Measurements from ENCODE around the gene C18orf32. TPM values are rescaled to one million over a fixed set of nuclear protein-coding genes. Genes with fewer than 3 reads are reported as not detected.
"Not testable (repeated sequence)": the region's sequence is repeated elsewhere in the genome, so short reads cannot be mapped to it uniquely, and the experiment has no call there.

The C18orf32 gene
- total RNA-seq, 2 donors from 2014 or later, result 37.1 to 56.6 TPM

GRCh38 chr18:49515516-49515915, 28.5 kb upstream of the C18orf32 start:
- Histone ChIP-seq H3K27me3 (replicated peaks; ENCODE audit: insufficient read depth) (no peaks in the 10 kb centered on the region), H3K4me1 (replicated peaks) (no peaks in the 10 kb centered on the region), H3K27ac (no peak overlapping the region), H3K36me3 (no peaks in the 10 kb centered on the region), H3K9me3 (no peaks in the 10 kb centered on the region), H3K4me3 (no peak overlapping the region)
- no peak for DNase-seq (ENCODE audit: low spot score)
- WGBS, result 86% methylated on average over 3 of the region's 3 CpGs
- intact Hi-C loops (cut with DNase I), result loop anchor here (10.0 kb wide), 1 partner anchor 119 kb away; no protein-coding TSS in a partner anchor
- TF ChIP-seq POLR2AphosphoS5 (IDR thresholded peaks at IDR 0.05) (no peak), CTCF (IDR thresholded peaks at IDR 0.05) (no peak), POLR2A (IDR thresholded peaks at IDR 0.05) (no peak)

GRCh38 chr18:49515003-49515402, 28.0 kb upstream of the C18orf32 start:
- WGBS, result 79% methylated on average over 5 of the region's 5 CpGs
- H3K4me1 ChIP-seq (replicated peaks); H3K36me3 ChIP-seq; H3K9me3 ChIP-seq; H3K27me3 ChIP-seq (replicated peaks; ENCODE audit: insufficient read depth); H3K27ac ChIP-seq; DNase-seq (ENCODE audit: low spot score); H3K4me3 ChIP-seq: not testable (repeated sequence)
- intact Hi-C loops (cut with DNase I), result loop anchor here (10.0 kb wide), 1 partner anchor 120 kb away; no protein-coding TSS in a partner anchor

GRCh38 chr18:49514577-49514976, 27.5 kb upstream of the C18orf32 start:
- TF ChIP-seq CTCF (IDR thresholded peaks at IDR 0.05) (no peak), POLR2AphosphoS5 (IDR thresholded peaks at IDR 0.05) (no peak), POLR2A (IDR thresholded peaks at IDR 0.05) (no peak)
- 63% methylated on average over 9 of the region's 9 CpGs for WGBS
- Histone ChIP-seq H3K4me1 (replicated peaks) (no peaks in the 10 kb centered on the region), H3K36me3 (no peaks in the 10 kb centered on the region), H3K27ac (no peak overlapping the region), H3K4me3 (no peak overlapping the region), H3K27me3 (replicated peaks; ENCODE audit: insufficient read depth) (no peaks in the 10 kb centered on the region), H3K9me3 (no peaks in the 10 kb centered on the region)
- intact Hi-C loops (cut with DNase I), result loop anchor here (5.0 to 10.0 kb wide), 3 partner anchors 120 to 348 kb away; no protein-coding TSS in a partner anchor
- DNase-seq (ENCODE audit: low spot score), result no peak

- intact Hi-C loops (cut with DNase I), result loop anchor here (5.0 to 10.0 kb wide), 3 partner anchors 122 to 349 kb away; no protein-coding TSS in a partner anchor
- not testable (repeated sequence) for H3K4me3 ChIP-seq; H3K9me3 ChIP-seq; H3K27me3 ChIP-seq (replicated peaks; ENCODE audit: insufficient read depth); DNase-seq (ENCODE audit: low spot score); H3K4me1 ChIP-seq (replicated peaks); H3K27ac ChIP-seq; H3K36me3 ChIP-seq
- 90% methylated on average over 8 of the region's 8 CpGs for WGBS
Measured at GRCh38 chr18:49512876-49513275, 25.8 kb upstream of the C18orf32 start.

- H3K27ac ChIP-seq, result no peak overlapping the region
- H3K27me3 ChIP-seq (replicated peaks; ENCODE audit: insufficient read depth), result no peaks in the 10 kb centered on the region
- peak; percentile 20 for DNase-seq (ENCODE audit: low spot score)
- WGBS, result 36% methylated on average over 12 of the region's 12 CpGs
- intact Hi-C loops (cut with DNase I), result loop anchor here (5.0 to 10.0 kb wide), 3 partner anchors 124 to 352 kb away; no protein-coding TSS in a partner anchor
- no peaks in the 10 kb centered on the region for H3K9me3 ChIP-seq
- no peaks in the 10 kb centered on the region for H3K4me1 ChIP-seq (replicated peaks)
- H3K4me3 ChIP-seq, result no peak overlapping the region
- H3K36me3 ChIP-seq, result no peaks in the 10 kb centered on the region
- TF ChIP-seq CTCF (IDR thresholded peaks at IDR 0.05), result peak; percentile 37 to 73 (median 66)
- TF ChIP-seq POLR2AphosphoS5 (IDR thresholded peaks at IDR 0.05), result no peak
Measured at GRCh38 chr18:49510393-49511115, 23.5 kb upstream of the C18orf32 start.

GRCh38 chr18:49506438-49506837, 19.4 kb upstream of the C18orf32 start:
- H3K4me1 ChIP-seq (replicated peaks); H3K4me3 ChIP-seq; H3K36me3 ChIP-seq; DNase-seq (ENCODE audit: low spot score); H3K9me3 ChIP-seq; H3K27me3 ChIP-seq (replicated peaks; ENCODE audit: insufficient read depth); intact Hi-C loops (cut with DNase I); H3K27ac ChIP-seq: not testable (repeated sequence)
- 92% methylated on average over 5 of the region's 5 CpGs for WGBS
